HG03575 (cell line): Measurements from ENCODE around the gene SMCO3.

ENCODE experiments used
- ATAC-seq: cut with Tn5 transposase; IDR thresholded peaks from one replicate; pipeline ENCODE4 v1.9.1; 2021; ENCODE audit not compliant: unreplicated experiment, insufficient number of reproducible peaks, low FRiP score; ENCODE audit errors: extremely low read depth

SMCO3 gene

DNA sequence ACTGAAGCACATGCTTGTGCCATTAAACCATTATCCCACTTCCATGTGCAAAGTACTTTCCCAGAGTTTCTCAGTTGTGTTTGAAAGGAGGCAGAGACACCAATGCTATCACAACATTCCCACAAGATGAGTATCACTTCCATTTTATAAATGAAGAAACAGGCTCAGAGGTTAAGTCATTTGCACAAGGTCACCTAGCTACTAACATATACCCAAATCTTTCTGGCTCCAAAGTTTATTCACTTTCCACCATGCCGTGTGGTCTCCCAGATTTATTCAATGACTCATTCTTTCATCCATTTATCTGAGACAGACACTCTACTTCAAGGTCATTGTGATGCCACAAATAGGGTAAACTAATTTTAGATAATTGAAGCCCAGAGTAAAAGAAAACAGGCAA is 20.0 kb upstream of the SMCO3 start:
- ATAC-seq, result no peak

DNA sequence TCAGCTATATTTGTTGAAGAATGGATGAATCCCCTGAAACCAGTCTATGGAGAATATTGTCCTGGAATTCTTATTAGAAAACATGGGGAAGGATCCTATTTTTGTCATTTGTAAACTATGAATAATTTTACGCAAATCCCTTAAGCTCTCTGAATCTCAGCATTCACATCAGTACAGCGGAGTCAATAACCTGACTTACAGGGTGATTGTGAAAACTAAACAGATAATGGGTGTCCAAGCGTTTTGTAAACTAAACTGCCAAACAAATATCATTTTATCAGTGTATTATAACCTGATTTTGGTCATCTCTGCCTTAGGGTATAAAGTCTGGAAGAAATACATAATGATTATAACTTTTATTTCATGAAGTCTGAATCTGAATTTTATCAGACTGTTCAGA is 19.4 kb upstream of the SMCO3 start:
- ATAC-seq, result no peak

DNA sequence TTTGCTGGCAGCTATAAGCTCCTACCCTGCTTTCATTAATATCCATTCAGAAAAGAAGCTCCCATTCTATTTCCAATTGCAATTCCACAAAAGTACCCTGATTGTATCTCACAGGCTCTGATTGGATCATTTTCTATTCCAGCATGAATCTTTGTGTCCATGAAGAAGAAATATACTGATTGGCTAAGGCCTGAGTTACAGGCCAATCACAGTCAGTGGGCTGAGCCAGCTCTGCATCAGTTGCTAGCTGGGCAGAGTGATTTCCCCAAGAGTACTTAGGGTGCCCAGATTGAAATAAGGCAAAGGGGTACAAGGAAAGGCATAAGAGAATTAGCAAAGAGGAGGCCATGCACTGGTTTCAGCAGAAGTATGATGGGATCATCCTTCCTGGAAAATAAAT is 14.9 kb upstream of the SMCO3 start:
- ATAC-seq, result no peak

DNA sequence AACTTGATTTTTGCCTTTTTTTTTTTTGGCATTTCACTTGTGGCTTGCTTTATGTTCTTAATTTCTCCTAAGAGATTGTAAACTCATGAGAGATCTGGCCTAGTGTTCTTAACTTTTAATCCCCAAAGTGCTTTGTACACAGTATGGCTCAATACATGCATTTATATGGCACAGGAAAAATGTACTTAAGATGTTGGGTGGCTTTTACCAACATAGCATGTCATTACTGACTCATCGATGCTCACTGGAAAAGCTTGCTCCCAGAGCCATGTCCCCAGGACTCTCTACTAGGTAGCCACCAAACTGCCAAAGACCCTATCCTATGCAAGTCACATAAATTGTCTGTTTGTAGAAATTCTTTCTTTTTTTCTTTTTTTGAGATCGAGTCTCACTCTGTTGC is 13.1 kb upstream of the SMCO3 start:
- no peak for ATAC-seq

DNA sequence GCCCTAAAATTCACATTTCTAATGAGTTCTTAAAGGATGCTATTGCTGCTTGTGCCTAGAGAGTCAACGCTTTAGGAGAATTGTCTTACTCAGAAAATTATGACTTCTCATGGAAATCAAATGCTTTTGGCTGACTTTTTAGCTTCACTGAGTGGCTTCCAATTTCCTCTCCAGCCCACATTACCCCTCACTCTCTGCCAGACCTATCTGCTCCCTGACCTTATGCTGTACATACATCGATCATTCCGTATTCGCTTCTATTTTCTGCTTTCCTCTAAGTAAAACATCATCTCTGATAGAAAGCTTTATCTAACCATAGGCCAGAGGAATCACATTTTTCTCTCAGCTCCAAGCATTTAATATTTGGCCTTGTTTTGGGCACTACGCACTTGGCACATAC is 12.5 kb upstream of the SMCO3 start:
- no peak for ATAC-seq

DNA sequence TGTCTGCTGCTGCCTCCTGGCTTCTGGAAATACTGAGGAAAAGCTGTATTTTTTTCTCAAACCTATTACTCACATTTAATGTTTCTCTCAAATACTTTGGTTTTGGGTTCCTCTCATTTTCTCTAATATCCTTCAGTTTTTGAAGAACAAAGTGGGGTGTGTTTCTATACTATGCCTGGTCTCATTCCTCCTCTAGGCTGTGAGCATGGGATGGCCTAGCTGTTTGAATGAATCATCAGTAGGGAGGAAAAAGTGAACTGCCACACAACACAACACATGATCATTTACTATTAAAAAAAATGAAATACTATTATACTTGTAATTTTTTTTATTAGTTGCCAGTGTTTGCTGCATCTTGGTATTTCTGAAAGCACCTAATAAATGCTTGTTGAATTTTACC is 11.3 kb upstream of the SMCO3 start:
- ATAC-seq, result no peak

DNA sequence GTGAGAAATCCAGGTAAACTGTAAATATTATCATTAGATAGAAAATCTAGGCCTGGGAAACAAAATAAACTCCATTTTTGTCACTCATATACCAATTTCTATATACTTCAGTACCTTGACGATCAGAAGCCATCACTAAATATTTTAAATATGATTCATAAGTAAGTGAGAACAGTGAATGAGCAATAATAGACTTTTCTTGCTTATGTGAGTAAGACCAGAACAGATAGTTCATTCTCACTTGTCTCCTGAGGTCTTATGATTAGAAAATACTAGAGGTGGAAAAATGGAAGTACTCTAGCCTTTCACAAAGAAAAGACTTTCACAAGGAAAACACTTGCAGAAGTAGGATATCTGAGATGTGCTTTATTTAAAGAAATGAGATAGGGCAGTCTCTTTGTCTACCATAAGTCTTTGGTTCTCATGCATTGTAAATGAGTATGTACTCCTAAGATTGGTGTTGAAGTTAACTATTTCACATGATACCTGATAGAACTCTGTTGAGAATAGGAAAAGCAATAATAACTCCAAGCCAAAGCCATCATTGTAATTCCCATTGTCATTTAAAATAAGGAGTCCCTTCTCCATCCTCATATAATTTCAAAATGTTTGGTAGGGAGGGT is 10.1 kb upstream of the SMCO3 start:
- ATAC-seq, result no peak

DNA sequence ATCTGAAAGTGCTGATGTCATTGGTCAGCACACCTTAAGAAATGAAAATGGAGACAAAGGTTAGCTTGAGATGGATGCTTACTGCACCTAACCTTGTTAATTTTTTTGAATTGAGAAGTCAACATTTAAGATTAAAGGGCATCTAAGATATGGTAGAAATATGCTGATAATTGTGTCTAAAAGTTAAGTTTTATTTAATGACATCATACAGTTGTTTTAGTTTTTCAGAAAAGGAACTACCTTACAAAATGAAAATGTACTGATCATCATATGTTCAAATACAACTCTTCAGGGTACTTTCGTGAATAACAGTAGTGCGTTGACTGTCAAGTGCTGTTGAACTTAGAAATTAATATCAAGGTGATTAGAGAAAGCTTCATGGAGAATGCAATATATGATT is 2.5 kb downstream of the SMCO3 start:
- ATAC-seq, result no peak

DNA sequence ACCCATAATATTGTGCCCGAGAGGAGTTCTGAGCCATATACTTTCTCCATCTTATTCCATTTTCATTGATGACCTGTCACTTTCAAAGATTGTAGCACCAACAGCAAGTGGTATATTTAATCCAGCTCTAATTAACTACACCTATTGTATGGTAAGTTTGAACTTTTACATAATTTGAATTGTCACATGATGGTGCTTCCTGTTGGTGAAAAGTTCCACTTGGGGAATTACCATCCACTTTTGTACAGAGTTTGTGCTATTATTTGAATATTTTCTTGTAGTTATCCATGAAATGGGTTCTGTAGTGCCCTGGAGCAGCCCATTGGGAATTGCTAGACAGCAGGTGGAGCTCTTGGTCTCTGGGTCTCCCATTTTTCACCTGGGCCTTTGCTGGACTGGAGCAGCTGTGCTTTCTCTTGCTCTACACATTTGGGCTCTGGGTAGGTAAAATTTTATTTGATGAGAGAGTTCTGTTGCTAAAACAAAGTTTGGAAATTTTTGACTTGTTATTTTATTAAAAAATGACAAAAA is 3.0 kb downstream of the SMCO3 start:
- no peak for ATAC-seq

DNA sequence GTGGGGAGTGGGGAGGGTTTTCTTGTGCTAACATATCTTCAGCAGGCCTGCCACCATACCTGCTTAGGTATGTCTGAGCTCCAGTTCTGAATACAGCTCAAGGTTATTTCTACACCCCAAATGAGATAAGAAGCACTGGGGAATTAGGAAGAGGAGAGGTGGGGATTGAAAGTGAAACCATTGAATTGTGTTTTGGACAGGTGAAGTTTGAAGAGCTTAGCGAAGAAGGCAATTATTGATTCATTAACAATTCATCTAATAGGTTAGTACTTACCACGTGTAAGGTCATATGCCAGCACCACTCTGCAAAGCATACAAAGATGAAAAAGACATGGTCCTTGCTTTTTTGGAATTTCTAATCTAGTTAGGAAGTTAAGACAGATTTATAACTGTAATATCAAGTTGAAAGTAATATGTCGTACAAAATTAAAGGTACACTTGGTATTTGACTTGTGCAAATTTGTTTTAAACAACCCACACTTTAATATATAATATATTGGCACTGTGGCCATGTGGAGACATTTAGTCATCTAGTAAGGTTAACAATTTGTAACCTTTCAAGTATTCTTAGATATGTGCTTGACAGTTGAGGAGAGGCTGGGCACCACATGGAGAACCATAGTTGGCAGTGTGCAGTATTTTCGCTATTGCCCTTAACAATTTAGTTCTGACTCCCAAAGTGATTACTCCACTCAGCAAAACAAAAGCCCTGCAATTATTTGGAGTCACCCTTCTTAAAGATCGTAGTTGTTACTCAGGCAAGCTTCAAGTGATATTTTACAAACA is 3.6 kb downstream of the SMCO3 start:
- ATAC-seq, result no peak

DNA sequence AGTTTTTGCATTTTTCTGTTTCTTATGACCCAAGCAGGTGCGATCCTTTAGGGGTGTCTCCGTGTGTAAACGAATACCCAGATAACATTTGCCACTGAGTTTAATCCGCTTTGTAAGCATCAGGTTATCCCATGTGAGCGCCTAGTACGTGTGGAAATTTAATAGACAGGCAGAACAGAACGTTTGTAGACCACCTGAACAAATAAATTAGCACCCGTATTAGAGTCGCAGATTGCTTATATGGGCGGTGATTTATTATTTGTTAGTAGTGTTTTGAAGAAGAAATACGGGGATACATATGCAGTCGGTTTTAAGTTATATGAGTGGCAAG is 10.2 kb downstream of the SMCO3 start:
- ATAC-seq, result peak; percentile 9

DNA sequence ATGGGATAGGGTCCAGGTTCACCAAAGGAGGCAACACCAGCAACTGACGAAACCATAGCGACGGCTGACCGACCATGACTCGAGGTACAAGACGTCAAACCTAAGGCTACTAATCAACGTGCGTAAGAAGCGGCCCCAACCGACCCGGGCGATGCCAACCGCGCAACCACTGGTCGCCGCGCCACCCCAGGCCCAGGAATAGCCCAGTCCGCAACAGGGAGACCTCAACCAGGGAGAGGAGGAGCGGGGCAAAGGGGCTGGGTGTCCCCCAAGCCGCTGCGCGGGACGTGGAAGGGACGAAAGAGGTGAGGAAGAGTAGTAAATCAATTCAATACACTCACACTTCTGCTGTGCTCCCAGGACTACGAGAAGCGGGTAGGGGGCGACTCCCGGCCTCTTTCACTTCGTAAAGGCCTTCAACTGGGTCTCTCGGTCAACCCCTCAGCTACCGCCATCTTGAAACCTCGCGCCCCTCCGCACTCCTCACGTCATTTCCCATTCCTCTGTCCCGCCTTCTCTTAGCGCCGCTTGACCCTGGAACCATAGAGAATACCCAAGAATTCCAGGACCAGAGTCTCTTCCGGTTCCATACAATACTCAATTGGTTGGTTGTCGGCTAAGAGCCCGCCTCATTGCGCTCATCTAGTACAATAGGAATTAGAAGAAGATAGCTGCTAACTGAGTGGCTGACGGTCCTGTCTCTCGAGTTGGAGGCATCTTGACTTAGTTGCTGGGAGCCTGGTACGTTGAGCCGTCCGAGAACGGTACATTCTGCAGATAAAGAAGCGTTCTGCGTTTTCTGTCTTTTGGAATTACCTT is 10.8 kb downstream of the SMCO3 start, which contains the start of the genes C12orf60 and WBP11:
TSS of gene C12orf60 (plus strand) at position 660 of the 819 bp plus-strand sequence. CDS start 19,266 bp downstream, outside the sequence.
TSS of gene WBP11 (minus strand) at position 468 of the 819 bp plus-strand sequence. CDS start 2,095 bp downstream, outside the sequence.
- ATAC-seq, result peak; percentile 99

DNA sequence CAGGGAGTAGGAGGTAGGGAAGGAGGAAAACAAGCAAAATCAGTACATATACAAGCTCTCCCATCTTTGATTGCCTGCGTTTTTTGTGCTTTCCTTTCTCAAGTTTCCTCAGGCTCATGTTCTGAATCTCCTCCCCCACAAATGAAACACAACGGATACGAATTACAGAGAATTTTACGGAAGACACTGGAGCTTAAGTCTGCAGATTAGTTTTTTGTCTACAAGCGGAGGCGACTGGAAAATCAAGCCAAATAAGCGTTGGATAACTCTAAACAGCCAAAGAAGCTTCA is 11.3 kb downstream of the SMCO3 start:
- no peak for ATAC-seq

DNA sequence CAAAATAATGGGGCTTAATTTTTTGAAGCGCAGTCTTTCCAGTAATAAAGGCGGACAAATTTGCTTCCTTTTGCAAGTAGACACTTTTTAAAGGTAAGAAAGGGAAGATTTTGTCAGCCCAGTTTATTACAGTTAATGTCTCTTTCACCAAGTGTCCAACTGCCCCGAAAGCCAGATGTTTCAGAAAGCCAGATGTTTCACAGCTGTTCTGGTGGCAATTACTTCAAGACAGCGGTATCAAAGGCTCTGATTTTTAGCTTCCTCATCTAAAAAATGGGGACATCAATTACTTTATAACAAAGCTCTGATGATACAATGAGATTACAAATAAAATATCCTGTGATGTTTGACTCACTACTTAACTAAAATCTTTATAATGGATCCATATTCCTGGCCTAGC is 11.7 kb downstream of the SMCO3 start:
- ATAC-seq, result no peak

DNA sequence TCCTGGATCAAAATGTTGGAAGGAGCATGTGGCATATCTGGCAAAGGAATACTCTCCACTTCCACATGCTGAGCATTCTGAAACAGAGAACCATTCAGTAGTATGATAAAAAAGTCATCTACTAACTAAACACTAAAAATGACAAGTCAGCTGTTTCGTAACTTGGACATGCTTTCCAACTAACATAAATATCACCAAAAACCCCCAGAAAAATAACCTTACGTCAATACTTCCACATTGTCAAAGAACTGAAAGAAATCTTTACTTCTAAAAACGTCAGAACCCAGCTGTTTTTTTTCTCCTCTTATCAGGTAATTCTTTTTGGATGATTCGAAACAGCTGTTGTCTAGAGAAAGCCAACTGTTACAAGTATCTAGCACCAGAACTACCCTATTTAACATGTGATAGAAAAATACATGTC is 18.9 kb downstream of the SMCO3 start:
- ATAC-seq, result no peak

DNA sequence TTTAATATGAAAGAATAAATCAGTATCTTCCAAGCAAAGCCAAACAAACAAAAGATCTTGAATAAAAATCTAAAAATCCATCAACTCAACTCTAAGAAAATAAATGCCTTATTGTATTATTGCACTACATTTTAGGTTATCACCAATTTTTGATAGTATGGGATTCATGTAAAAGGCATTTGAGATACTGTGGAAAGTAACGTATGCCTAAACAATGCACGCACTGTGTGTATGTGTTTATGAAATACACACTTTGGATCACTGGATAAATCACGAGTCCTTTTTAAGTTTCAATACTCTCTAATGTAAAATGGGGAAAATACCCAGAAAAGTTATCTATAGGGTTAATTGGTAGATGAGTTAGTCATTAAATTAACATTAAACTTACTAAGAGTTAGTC is 28.4 kb downstream of the SMCO3 start:
- ATAC-seq, result no peak

DNA sequence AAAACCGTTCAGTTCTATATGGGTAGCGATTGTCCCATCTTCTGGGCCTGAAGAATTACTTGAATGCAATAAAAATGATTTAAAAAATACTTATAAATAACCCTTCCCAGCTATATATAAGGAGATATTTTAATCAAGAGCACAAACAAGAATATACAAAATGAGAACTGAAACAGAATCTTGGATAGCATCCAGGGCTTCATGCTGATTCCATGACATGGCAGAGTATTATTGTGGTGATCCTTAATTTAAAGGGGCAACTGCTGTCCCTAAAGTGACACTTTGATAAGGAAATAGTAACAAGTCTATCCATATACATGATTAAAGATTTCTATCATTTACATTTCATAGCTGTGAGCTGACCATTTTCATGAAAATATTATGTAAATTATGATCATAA is 29.5 kb downstream of the SMCO3 start:
- ATAC-seq, result no peak

DNA sequence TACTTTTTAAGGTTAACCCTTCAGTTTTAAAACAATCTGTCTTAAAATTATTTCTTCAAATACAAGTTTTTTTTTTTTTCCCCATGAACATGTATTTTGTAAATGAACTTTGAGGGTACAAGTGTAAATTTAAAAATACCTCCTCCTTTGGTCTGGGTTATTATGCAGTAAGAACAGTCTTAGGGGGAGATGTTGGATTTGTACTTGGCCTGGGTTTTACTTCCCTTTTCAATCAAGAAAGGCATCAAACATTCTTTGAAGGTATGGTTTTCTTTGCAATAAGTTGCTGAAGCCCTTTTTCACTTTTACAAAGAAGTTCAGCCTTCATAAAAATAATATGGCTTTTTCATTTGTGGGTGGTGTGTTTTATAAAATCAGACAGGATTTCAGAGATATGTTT is 31.2 kb downstream of the SMCO3 start:
- no peak for ATAC-seq

DNA sequence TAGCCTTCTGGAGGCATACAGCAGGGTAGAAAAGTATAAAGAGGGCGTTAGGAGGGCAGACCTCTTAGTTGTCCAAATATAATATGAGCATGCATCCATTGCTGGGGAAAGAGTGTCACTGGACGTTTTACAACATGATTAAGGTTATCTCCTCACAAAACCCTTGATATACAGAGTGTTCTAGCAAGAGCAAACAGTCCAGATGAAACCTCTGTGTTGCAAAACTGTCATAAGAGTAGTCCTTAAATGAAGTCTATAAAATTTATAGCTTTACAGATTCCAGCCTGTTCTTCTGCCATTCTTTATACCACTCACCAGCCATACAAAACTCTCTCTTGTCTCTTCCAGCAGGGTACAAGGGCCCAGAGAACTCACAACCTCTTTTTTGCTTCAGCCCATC is 32.4 kb downstream of the SMCO3 start:
- ATAC-seq, result no peak

DNA sequence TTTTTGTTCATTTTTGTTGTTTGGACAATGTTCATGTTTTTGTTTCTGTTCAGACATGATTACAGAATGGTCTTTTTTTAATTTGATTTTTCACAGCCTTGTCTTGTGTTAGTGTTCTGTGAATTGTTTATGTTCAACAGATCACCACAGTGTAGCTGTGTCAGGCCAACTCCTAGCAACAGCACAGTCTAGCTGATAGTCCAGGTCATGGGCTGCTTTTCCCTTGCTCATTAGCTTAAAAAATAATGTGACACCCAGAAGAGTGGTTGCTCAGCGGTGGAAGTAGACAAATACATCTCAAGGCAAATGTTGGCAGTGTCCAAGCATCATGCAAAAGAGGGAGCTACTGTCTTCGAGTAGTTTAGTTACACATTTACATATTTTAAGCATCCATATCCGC is 33.1 kb downstream of the SMCO3 start:
- no peak for ATAC-seq
